ENCODE measurements around the gene FZD7.

FZD7 gene

GRCh38 chr2:202014759-202015211, 18.9 kb upstream of the FZD7 start:
- DNase-seq: no peak

GRCh38 chr2:202015471-202015870, 18.2 kb upstream of the FZD7 start:
- DNase-seq: no peak

- DNase-seq: no peak
Measured at GRCh38 chr2:202016579-202017227, 17.0 kb upstream of the FZD7 start.

GRCh38 chr2:202017940-202018339, 15.7 kb upstream of the FZD7 start:
- no peak for DNase-seq

GRCh38 chr2:202018950-202019349, 14.7 kb upstream of the FZD7 start:
- no peak for DNase-seq

GRCh38 chr2:202019689-202020450, 13.8 kb upstream of the FZD7 start:
- DNase-seq: no peak

GRCh38 chr2:202022755-202023154, 10.9 kb upstream of the FZD7 start:
- no peak for DNase-seq

- DNase-seq: no peak
Measured at GRCh38 chr2:202023198-202023903, 10.3 kb upstream of the FZD7 start.

GRCh38 chr2:202023904-202024266, 9.8 kb upstream of the FZD7 start:
- no peak for DNase-seq

GRCh38 chr2:202024871-202025270, 8.8 kb upstream of the FZD7 start:
- DNase-seq: no peak

- DNase-seq: no peak
Measured at GRCh38 chr2:202025816-202026215, 7.8 kb upstream of the FZD7 start.

GRCh38 chr2:202026507-202026906, 7.1 kb upstream of the FZD7 start:
- DNase-seq: no peak

GRCh38 chr2:202030691-202031090, 3.0 kb upstream of the FZD7 start:
- no peak for DNase-seq

GRCh38 chr2:202031246-202031951, 2.3 kb upstream of the FZD7 start:
- DNase-seq: no peak

GRCh38 chr2:202032846-202033316, 774 bp upstream of the FZD7 start:
- no peak for DNase-seq

- no peak for DNase-seq
Measured at GRCh38 chr2:202034249-202035088, 814 bp downstream of the FZD7 start.

GRCh38 chr2:202035089-202035940, 1.7 kb downstream of the FZD7 start:
- DNase-seq: no peak

GRCh38 chr2:202035941-202036372, 2.3 kb downstream of the FZD7 start:
- DNase-seq: no peak

- no peak for DNase-seq
Measured at GRCh38 chr2:202036601-202037037, 3.0 kb downstream of the FZD7 start.

GRCh38 chr2:202037086-202037485, 3.4 kb downstream of the FZD7 start:
- DNase-seq: no peak

All from NK-92 treated with Interleukin-12 subunit alpha and Interleukin-12 subunit beta, amount 100 ng/mL, for 24 hours (cell line).